GM19372 (cell line): ENCODE results near the gene RPS18.

Source experiments
- ATAC-seq: cut with Tn5 transposase; IDR thresholded peaks from one replicate; pipeline ENCODE4 v1.9.1; 2021; ENCODE audit warnings: mild to moderate bottlenecking, low read depth, moderate library complexity; ENCODE audit not compliant: unreplicated experiment

RPS18 gene

GRCh38 chr6:33313105-33313708, 41.3 kb downstream of the RPS18 start:
- ATAC-seq, result peak; percentile 2

- peak; percentile 35 for ATAC-seq
Measured at GRCh38 chr6:33313709-33314514, 42.0 kb downstream of the RPS18 start, which contains the start of gene TAPBP. TAPBP (minus strand) TSS chr6:33314078; CDS start chr6:33314041, 37 bp downstream.

DNA sequence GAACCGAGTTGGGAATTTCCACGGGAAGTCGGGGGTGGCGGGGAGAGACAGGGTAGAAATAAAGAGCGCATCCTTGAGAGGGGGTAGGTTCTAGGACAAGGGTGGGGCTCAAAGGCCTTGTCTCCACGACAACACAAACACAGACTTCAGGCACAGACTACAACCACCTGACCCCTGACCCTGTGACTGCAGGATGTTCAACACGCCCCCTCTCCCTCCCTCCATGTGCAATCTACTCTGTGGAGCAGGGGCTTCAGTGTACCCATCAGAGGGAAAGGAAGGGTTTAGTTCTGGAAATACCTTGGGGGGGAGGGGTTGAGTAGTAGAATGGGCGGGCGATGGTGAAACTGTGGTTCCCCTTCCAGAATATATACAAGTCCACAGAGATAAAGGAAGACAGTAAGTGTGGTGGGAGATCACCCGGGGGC, 42.7 kb downstream of the RPS18 start:
- no peak for ATAC-seq

DNA sequence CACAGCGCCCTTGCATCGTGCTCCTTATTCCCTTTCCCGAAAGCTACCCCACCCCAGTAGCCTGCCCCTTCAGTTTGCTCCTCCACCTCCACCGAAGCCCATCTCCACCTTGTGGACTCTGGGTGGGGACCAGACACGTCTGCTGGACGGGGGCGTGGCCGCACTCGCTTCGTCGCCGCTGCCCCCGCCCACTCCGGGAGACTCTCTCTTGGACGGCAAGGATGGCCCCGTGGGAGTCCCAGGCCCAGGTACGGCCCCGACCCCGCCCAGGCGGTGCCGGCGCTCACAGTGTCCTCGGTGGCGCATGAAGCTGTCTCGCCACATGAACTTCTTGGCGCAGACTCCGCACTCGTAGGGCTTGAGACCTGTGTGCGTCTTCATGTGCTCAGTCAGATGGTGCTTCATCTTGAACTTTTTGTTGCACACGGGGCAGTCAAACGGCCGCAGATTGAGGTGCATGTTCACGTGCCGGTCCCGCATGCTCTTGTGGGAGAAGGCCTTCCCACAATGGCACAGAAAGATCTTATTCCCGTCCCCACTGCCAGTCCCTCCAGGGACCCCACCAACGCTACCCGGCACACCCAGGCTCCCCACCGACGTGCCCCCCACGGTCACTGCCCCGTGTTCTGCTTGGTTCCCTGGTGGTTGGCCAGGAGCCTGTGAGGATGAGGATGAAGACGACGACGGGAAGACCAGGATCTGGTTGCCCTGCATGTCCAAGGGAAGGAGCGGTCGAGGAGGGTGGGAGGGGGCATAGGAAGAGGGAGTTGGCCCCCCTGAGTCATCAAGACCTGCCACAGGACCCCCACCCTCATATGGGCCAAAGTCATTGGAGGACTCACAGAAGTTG, 43.3 kb downstream of the RPS18 start:
- no peak for ATAC-seq

- no peak for ATAC-seq
Measured at GRCh38 chr6:33315793-33316602, 44.1 kb downstream of the RPS18 start.

GRCh38 chr6:33316603-33317418, 44.9 kb downstream of the RPS18 start:
- no peak for ATAC-seq

- no peak for ATAC-seq
Measured at GRCh38 chr6:33317419-33317668, 45.5 kb downstream of the RPS18 start.

GRCh38 chr6:33317669-33318425, 46.0 kb downstream of the RPS18 start, which contains the start of gene ZBTB22:
ZBTB22 (minus strand) TSS chr6:33317744; CDS start chr6:33316916, 828 bp downstream.
- peak; percentile 50 for ATAC-seq

- no peak for ATAC-seq
Measured at GRCh38 chr6:33318426-33319073, 46.7 kb downstream of the RPS18 start.

DNA sequence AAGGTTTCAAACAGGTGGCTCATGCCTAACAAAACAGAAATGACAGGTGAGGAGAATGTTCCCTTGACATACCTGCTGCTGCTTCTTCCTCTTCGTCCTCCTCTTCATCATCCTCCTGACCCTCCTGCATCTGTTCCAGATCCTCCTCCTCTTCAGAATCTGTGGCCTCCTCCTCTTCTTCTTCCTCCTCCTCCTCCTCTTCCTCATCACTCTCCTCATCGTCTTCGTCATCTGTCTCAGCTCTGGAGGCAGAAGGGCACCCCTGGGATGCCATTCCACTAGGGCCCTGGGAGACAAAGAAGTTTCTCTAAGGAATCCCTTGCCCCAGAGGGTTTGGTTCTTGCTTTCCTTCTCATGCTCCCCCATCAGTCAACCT, 48.1 kb downstream of the RPS18 start:
- ATAC-seq, result no peak

DNA sequence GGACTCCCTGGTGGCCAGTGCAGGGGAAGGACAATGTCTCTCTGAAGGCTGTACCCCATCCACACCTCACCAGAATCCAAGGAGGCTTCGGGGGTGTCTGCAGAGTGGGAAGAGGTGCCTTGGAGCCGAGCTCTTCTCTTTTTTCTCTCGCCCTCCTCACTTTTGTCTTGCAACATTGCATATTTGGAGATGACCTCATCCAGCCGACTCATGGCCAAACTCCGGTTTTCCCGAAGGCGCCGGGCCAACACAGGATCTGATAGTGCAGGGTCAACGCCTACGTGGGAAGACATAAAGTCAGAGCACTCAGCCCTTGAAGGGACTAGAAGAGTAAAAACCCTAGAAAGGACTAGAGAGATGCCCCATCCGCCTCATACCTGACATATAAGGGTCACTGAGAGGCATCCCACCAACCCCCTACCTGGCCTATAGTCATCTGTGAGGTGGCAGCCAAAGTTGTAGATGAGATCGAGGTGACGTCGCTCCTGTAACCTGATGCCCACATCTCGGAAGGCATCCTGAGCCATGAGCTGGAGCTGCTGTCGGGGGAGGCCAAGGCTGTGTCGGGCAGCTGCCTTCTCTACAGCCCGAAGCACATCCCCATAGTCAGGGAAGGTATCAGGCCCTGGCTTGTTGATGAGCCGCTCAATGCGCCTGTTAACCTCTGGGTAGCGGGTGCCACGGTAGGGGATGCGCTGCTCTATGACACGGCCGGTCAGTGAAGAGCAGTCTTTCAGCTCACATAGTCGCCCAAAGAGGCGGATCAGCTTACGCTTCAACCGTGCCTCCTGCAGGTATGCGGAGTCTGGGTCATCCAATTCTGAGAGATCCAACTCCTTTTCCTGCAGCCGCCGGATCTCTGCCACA, 48.7 kb downstream of the RPS18 start:
- ATAC-seq, result no peak

DNA sequence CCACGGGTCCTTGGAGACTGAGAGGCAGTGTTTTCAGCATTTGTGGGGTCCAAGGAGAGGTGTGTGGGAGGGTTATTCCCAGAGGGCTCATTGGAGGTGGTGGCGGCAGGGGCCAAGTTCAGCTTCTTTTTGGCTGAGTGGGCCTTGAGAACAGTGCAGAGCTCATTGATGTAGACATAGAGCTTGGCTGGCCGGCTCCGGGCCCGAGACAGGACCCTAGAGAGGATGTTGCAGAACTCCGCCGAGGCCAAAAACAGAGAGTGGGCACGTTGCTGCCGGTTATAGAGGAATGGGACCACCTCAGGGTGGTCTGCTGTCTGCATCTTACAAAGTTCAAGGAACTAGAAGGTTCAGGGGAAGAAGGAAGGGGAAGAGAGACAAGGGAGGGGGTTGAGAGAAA, 49.4 kb downstream of the RPS18 start:
- ATAC-seq, result no peak

DNA sequence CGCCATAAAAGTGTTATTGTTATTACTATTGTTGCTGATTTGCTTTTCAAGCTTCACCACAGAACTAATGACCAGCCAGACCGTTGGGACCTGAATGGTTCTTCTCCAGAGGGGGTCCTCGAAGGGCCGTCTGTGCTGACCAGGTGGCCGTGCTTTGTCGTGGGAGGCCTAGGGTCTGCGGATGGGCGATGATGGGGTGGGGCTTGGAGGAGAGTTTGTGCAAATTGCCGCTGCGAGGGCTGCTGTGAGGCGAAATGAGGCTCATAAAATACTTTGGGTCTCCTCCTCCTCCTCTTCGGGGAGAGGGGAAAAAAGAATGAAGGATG, 51.7 kb downstream of the RPS18 start:
- ATAC-seq, result no peak

GRCh38 chr6:33324125-33324524, 52.2 kb downstream of the RPS18 start:
- no peak for ATAC-seq
